Renal cortex interstitium (tissue), 11 donors: ENCODE measurements around the gene TUBGCP6. TPM values are rescaled to one million over a fixed set of nuclear protein-coding genes. Genes with fewer than 3 reads are reported as not detected.

Source experiments
- DNase-seq, 11 donors: peaks; one replicate each; pipeline ENCODE4 v3.0.0-alpha.2; 2013; ENCODE audit warnings: low read depth in 9 of 11, low spot score in 4 of 11; ENCODE audit errors: extremely low read depth in 1 of 11
- polyA plus RNA-seq, 3 donors: library from polyadenylated mRNA; unstranded; fragments of 120-200 nt; gene quantifications; one replicate each; pipeline ENCODE4 v1.2.1, GENCODE V29; 2013; ENCODE audit not compliant: insufficient read length in 3 of 3

TUBGCP6 gene
- polyA plus RNA-seq, 3 donors: 30.5 to 48.2 (median 40.1) TPM

- no peak for DNase-seq
Observed at GRCh38 chr22:50268655-50269113, 23.9 kb upstream of the TUBGCP6 start.

DNA sequence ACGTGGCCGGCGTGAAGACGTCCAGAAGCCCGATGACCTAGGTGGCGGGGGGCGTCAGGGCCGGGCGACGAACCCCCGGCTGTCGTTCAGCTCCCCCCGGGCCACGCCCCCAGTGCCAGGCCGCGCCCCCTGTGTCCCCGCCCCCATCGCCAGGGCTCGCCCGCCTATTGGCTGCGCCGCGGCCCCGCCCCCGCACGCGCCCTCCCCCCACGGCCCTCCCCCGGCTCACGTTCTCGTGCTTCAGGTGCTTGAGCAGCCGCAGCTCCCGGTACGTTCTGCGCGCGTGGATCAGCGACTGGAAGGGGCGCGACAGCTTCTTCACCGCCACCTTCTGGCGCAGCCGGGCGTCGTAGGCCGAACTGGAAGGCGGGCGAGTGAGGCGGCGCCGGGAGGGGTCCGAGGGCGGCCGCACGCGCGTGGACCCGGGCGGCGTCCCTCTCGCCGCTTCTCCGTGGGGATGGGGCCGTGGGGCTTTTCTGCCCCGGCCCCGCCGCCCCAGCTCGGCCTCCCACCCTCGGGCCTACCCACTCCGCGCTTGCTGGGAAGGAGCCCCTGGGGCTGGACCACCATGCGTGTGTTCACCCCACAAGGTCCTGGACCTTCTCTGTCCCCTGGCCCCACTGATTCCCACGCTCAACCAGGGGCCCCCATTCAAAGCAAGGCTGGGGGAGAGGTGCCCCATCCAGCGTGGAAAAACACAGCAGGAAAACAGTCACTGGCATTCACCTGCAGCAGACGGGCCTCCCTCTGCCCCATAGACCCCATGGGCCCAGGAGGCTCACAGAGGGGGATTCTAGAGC, 23.0 kb upstream of the TUBGCP6 start:
- DNase-seq: no peak

DNA sequence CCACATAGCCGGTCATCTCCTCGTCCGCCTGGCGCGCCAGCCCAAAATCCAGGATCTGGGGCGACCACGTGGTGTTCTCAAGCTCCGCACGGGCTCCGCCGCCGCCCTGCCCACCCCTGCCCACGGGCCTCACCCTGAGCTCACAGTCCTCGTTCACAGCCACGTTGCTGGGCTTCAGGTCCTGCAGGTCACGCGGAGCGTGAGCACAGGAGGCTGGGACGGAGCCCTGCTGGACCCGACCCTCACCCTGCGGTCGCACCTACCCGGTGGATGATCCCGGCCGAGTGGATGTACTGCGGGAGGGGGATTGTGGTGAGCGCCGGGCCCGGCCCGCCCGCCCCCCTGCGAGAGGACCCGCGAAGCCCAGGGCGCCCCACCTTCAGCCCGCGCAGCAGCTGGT, 22.2 kb upstream of the TUBGCP6 start:
- DNase-seq: no peak

DNA sequence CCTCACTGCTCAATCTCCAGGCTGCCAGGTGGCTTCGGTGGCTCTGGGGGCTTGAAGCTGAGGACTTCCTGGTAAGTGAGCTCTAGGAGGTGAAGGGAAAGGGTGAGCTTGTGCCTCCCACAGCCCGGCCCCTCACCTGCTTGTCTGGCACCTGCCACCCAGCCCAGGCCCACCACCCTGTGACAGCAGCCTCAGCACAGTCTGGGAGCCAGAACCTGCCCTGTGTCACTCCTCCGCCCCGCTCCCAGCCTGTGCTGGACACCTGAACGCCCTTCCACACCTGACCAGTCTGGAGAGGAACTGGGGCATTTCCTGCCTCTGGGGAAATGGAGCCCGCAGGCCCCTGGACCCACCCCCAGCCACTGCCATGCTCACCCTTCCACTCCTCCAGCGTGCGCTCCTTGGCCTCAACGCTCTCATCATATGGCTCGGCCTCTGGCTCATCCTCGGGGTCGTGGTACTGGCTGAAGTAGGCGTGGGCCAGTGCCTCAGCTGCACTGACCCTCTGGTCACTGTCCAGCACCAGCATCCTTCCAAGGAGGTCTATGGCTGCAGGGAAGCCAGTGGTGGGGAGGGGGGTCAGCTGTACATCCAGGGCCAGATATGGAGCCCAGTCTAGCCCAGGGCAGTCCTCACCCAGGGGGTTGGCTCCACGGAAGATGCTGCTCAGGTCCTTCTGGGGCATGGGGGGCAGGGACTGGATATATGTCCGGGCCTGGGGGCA, 20.3 kb upstream of the TUBGCP6 start:
- no peak for DNase-seq

DNA sequence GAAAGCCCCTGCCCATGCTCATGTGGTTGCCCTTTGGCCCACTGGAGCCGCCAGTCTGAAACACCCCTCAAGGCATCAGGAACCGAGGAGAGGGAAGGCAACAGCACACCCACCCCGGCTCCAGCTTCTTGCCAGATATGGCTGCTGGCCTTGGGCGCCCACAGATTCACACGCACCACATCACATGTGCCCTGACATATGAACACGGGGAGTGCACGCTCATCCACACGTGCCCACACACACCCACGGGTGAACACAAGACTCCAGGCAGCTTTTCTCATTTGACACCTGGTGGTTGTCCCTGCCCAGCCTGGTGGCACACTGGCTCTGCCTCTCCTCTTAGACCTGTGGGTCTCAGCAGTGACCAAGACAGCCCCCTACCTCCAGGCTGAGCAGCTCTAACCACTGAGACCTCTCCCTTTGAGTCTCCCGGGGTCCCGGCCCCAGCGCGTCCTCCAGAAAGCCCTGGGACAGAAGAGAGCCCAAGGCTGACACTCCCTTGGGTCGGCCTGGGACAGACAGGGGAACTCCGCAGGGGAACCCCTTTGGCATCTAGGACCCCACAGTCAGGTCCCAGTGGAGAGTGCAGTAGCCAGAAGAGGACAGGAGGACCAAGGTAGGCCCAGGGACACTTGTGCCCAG, 19.4 kb upstream of the TUBGCP6 start:
- no peak for DNase-seq

DNA sequence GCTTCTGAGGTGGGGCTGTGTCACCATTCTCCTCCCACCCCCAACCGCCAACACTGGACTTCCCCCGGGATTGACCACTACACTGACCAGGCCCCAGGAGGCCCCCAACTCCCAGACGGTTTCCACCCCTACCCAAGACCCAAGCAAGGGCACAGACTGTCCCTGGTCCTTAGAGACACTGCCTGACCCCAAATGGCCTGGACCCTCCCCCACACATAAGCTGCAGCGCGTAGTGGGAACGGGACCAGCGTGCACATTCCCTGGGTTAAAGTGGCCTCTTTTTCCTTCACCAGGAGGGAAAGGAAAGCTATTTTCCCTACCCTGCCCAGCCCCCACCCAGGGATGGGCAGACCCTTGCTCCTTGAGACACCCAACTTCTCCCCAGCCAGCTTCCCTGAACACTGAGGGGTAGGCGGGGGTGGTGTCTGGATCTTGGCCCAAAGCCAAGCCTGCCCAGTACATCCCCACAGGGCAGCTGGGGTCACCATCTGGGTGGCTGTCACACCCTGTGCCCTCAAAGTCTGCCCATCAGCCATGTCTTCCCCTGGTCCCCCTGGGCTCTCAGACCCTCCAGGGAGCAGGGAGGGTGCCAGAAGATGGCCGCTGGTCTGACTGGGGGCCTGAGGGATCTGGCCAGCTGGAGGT, 18.3 kb upstream of the TUBGCP6 start:
- no peak for DNase-seq

DNA sequence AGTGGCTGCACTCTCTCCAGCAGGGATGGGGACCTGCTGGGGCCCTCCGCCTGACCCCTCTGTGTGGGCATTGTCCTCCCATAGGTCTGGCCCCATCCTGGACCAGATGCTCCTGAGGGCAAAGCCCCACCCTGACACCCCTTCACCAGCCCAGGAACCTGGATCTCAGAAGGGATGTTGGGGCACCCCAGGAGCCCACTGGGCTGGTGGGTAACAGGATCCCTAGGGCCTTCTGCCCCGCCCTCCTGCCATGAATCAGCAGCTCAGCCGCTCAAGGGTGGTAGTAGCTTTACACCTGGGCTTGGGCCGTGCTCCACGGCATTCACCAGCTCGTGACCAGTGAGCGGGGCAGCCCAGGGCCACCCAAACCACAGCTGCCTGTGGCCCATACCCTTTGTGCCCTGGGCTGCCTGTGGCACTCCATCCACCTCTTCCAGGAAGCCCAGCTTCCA, 17.7 kb upstream of the TUBGCP6 start:
- DNase-seq: no peak

DNA sequence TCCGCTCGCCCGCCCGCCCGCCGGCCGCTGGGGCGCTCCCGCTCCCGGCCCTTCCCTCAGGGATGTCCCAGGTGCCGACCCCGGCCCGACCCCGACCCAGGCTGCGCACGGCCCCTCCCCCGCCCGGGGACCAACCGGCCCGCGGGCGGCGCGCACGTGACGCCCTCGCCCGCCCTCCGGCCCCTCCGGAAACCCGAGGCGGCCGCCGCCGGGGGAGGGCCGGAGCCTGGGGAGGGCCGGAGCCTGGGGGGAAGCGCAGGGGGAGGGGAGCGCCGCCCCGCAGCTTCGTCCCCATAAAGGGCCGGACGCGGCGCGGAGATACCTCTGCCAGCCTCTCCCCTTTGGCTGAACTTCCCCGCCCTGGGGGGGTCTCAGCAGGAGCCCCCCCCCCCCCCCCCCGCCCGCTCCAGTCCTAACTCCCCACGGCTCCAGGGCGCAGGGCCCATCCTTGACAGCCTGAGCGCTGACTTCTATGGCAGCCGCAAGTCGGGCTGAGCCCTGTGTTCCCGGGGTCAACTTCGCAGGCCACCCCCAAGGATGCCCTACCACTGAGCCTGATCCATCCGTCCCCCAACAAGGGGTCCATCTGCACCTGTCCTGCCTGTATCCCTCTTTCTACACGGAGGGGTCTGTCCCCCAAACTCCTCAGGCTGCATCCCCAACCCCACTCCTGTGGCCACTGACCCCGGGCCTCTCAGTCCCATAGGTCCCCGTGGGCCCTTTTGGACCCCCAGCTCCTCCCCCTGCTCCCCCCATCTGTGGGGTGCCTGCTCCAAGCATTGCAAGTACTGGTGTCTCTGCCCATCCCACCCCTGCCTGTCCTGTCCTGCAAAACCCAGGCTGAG, 17.0 kb upstream of the TUBGCP6 start, which contains the start of gene MAPK12:
MAPK12 (minus strand) TSS at position 69 of the 845 bp plus-strand sequence. CDS start 174 bp downstream, outside the sequence.
- DNase-seq: no peak

GRCh38 chr22:50260801-50261614, 16.2 kb upstream of the TUBGCP6 start:
- no peak for DNase-seq

- DNase-seq: no peak
Observed at GRCh38 chr22:50260434-50260800, 15.6 kb upstream of the TUBGCP6 start.

- no peak for DNase-seq
Observed at GRCh38 chr22:50259302-50259701, 14.5 kb upstream of the TUBGCP6 start.

GRCh38 chr22:50258361-50259292, 13.8 kb upstream of the TUBGCP6 start:
- no peak for DNase-seq

GRCh38 chr22:50257451-50258360, 12.9 kb upstream of the TUBGCP6 start:
- no peak for DNase-seq

DNA sequence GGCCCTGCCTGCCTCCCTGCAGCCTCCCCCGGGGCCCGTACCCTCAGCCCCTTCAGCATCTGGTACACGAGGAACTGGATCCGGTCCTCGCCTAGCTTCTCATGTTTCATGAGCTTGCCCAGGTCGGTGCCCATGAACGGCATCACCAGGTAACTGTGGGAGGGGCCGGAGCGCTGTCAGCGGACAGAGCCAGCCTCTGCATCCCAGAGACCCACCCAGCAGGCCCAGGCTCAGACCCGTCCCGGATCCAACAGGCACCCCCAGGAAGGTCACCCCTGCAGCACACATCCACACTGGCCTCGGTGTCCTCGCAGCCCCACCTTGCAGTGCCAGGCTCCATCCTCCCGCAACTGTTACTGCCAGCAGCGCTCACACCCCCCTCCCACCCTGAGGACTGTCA, 12.2 kb upstream of the TUBGCP6 start:
- DNase-seq: no peak

DNA sequence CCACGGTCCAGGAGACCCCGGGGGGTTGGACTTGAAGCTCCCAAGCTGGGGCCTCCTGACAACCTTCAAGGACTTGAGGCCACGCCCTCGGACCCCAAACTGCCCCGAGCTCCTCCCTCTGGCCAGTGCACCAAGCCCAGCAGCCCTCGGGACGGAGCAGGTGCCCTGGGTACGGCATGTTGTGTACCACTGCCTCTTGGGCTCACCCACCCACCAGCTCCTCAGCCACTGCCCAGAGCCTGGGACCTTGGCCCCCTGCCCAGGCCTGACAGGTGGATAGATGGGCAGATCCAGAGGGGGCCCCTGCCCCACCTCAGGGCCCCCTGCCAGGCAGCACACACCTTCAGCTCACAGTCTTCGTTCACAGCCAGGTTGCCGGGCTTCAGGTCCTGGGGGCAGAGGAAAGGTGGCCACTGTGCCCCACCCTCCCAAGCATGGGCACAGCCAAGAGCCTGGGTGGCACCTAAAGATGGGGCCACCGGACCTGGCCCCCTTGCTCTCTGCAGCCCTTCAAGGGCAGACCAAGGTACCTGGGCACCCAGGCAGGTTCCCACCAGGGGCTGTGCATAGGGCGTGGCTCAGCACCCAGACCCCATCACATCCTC, 11.5 kb upstream of the TUBGCP6 start:
- no peak for DNase-seq
